ENCODE data around the gene SP2.

DNA sequence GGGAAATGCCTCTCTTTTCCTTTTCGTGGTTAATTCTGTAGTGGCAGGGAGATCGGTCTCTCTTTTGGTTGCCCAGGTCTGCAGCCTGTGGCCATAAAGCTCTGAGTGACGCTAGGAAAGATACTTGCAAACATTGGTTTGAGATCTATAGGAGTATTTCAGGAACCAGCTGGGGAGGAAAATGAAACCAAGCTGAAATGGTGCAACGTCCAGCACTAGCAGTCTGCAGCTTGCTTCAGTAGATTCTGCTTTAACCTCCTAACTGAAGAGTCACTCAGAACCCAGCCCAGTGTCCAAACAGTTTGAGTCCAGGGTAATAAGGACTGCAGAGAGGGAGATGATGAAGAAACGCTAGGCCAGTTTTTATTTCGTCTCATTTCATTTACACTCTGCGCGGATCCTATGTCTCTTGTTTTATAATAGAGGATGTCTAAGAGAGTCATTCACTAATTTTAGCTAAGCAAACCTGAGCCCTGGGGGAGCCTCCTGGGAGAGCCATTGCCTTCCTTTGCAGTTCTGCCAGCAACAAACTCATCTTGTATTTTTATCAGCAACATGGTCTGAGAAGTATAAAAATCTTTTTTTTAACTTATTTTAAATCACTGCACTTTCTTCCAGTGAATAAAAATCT, 12.0 kb downstream of the SP2 start:
- TF ChIP-seq, protein P1, sequence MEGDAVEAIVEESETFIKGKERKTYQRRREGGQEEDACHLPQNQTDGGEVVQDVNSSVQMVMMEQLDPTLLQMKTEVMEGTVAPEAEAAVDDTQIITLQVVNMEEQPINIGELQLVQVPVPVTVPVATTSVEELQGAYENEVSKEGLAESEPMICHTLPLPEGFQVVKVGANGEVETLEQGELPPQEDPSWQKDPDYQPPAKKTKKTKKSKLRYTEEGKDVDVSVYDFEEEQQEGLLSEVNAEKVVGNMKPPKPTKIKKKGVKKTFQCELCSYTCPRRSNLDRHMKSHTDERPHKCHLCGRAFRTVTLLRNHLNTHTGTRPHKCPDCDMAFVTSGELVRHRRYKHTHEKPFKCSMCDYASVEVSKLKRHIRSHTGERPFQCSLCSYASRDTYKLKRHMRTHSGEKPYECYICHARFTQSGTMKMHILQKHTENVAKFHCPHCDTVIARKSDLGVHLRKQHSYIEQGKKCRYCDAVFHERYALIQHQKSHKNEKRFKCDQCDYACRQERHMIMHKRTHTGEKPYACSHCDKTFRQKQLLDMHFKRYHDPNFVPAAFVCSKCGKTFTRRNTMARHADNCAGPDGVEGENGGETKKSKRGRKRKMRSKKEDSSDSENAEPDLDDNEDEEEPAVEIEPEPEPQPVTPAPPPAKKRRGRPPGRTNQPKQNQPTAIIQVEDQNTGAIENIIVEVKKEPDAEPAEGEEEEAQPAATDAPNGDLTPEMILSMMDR (IDR thresholded peaks at IDR 0.05): no peak
- TF ChIP-seq EZH2 (IDR thresholded peaks at IDR 0.05) (no peak), EZH2phosphoT487 (IDR thresholded peaks at IDR 0.05) (no peak)

Data from neural progenitor cell (in vitro differentiated cells).